T-cell (primary cell): ENCODE measurements around the gene MT1B. TPM values are rescaled to one million over a fixed set of nuclear protein-coding genes. Genes with fewer than 3 reads are reported as not detected.
"Not testable (repeated sequence)": the region's sequence is repeated elsewhere in the genome, so short reads cannot be mapped to it uniquely, and the experiment has no call there.

Experiments
- ATAC-seq, 4 experiments: fragments of 200-7000 bp in 3 of 4; fragments of 150-1000 bp in 1 of 4; cut with Tn5 transposase; replicated peaks in 1 of 4; 1 replicate in 3 of 4; 2 replicates in 1 of 4; pipeline ENCODE4 v1.10.0; 2021; ENCODE audit warnings: moderate library complexity in 3 of 4, mild to moderate bottlenecking in 2 of 4, moderate number of reproducible peaks in 1 of 4
- CTCF ChIA-PET, 2 donors: fragments of 300-600 bp; sonication (Branson Sonifier 250); formaldehyde crosslinking; loops; one replicate each; lab custom pipeline; 2022; ENCODE audit warnings: antibody characterized with exemption in 2 of 2; lab: Charles Lee
- POLR2A ChIA-PET, 2 donors: fragments of 300-600 bp; sonication (Branson Sonifier 250); formaldehyde crosslinking; loops; one replicate each; lab custom pipeline; 2022; ENCODE audit warnings: antibody characterized with exemption in 2 of 2; lab: Charles Lee
- DNase-seq, 35 experiments: peaks; one replicate each; pipeline versions ENCODE4 v3.0.0 to v3.0.0-alpha.2; 2013 to 2023
- H3K27ac ChIP-seq: one replicate; pipeline ENCODE4 v1.5.1; 2013; ENCODE audit warnings: low read length
- H3K27me3 ChIP-seq, 2 experiments: replicated peaks in 1 of 2; 1 replicate in 1 of 2; 2 replicates in 1 of 2; pipeline versions ENCODE4 v1.6.1 to v1.7.0; 2013; ENCODE audit warnings: low read length in 1 of 2, mixed read lengths in 1 of 2; ENCODE audit not compliant: control insufficient read depth in 2 of 2, insufficient read depth in 2 of 2; ENCODE audit errors: extremely low read depth in 1 of 2
- H3K36me3 ChIP-seq, 2 donors: 1 replicate in 1 of 2; 2 replicates in 1 of 2; pipeline versions ENCODE4 v1.6.1 to v1.7.0; 2013; ENCODE audit warnings: low read length in 1 of 2; ENCODE audit not compliant: control insufficient read depth in 2 of 2, insufficient read depth in 1 of 2; ENCODE audit errors: extremely low read depth in 1 of 2
- H3K4me1 ChIP-seq, 2 experiments: 1 replicate in 1 of 2; 2 replicates in 1 of 2; pipeline versions ENCODE4 v1.6.1 to v1.7.0; 2013; ENCODE audit warnings: low read length in 2 of 2, mixed read lengths in 1 of 2; ENCODE audit not compliant: insufficient read depth in 2 of 2, control insufficient read depth in 1 of 2; ENCODE audit errors: extremely low read depth in 1 of 2
- H3K4me3 ChIP-seq, 2 donors: 1 replicate in 1 of 2; 2 replicates in 1 of 2; pipeline versions ENCODE4 v1.5.1 to v1.7.0; 2013; ENCODE audit warnings: mild to moderate bottlenecking in 2 of 2, low read length in 1 of 2, moderate library complexity in 1 of 2; ENCODE audit not compliant: control insufficient read depth in 1 of 2; ENCODE audit errors: extremely low read depth in 1 of 2
- H3K9me3 ChIP-seq: 2 replicates; pipeline ENCODE4 v1.7.0; 2013
- H3K27ac Mint-ChIP-seq, 2 donors: one replicate each; pipeline ENCODE4 v1.8.0; 2020 to 2021; ENCODE audit warnings: mild to moderate bottlenecking in 2 of 2, mixed read lengths in 2 of 2
- H3K27me3 Mint-ChIP-seq, 2 donors: one replicate each; pipeline ENCODE4 v1.8.0; 2021 to 2022; ENCODE audit warnings: mixed read lengths in 2 of 2
- H3K36me3 Mint-ChIP-seq: one replicate; pipeline ENCODE4 v1.8.0; 2021; ENCODE audit warnings: mixed read lengths
- H3K4me1 Mint-ChIP-seq, 3 donors: one replicate each; pipeline ENCODE4 v1.8.0; 2020 to 2022; ENCODE audit warnings: mixed read lengths in 3 of 3, mild to moderate bottlenecking in 1 of 3
- H3K4me3 Mint-ChIP-seq, 3 donors: one replicate each; pipeline ENCODE4 v1.8.0; 2020 to 2022; ENCODE audit warnings: mild to moderate bottlenecking in 3 of 3, mixed read lengths in 3 of 3, moderate library complexity in 3 of 3
- H3K9me3 Mint-ChIP-seq, 3 donors: one replicate each; pipeline ENCODE4 v1.8.0; 2020 to 2022; ENCODE audit warnings: mixed read lengths in 3 of 3
- WGBS: methylation state at CpG from one replicate; pipeline ENCODE4 v1.1.5; 2013; ENCODE audit warnings: missing lambda C conversion rate; ENCODE audit not compliant: insufficient coverage; 5-methylcytosine and 5-hydroxymethylcytosine counted together
- total RNA-seq, 35 experiments: library from RNA in 6 of 35; stranded (reverse) in 6 of 35; fragments of 120-200 nt in 1 of 35; gene quantifications; one replicate each; pipeline versions ENCODE4 v1.2.1 to v1.2.4 and lab custom pipeline; 2013 to 2026

MT1B gene
- total RNA-seq, 5 donors from 2014 or later (not counting 1 experiment from before 2014, with no cell fraction given): not detected

- Histone ChIP-seq H3K9me3 (no peaks in the 10 kb centered on the region), H3K36me3 (no peaks in the 10 kb centered on the region), H3K4me3 (no peak overlapping the region), H3K4me1 (peaks cover 0 to 30% of the 10 kb centered on the region in 2 experiments), H3K27ac (no peak overlapping the region), H3K27me3 (peaks cover 21 to 51% of the 10 kb centered on the region in 2 experiments)
- Mint-ChIP-seq H3K9me3 (no peaks in the 10 kb centered on the region), H3K27ac (peak overlapping the region in 1 of 2 donors; percentile 64), H3K36me3 (peaks cover 3% of the 10 kb centered on the region), H3K27me3 (peaks cover 22 to 54% of the 10 kb centered on the region in 2 donors), H3K4me3 (no peak overlapping the region), H3K4me1 (peaks cover 34 to 38% (median 37%) of the 10 kb centered on the region in 3 donors)
- ChIA-PET CTCF (interaction anchor here in 1 of 2 donors (0.6 kb wide), 1 partner anchor 50 kb away, joined by 7 read pairs; no protein-coding TSS in a partner anchor), POLR2A (no interaction called here)
- WGBS: no CpG with 5 or more reads among the region's 1 CpG
- no peak for DNase-seq
- ATAC-seq: no peak
Measured at GRCh38 chr16:56664506-56664905, 12.8 kb downstream of the MT1B start.

GRCh38 chr16:56665286-56666261 lies 13.9 kb downstream of the MT1B start:
- H3K4me3 Mint-ChIP-seq, H3K9me3 ChIP-seq, H3K4me3 ChIP-seq, H3K36me3 Mint-ChIP-seq, CTCF ChIA-PET, ATAC-seq, H3K27ac ChIP-seq, DNase-seq, H3K27ac Mint-ChIP-seq, H3K9me3 Mint-ChIP-seq, H3K36me3 ChIP-seq, POLR2A ChIA-PET: not testable (repeated sequence)
- Histone ChIP-seq H3K4me1 (peaks cover 0 to 36% of the 10 kb centered on the region in 2 experiments), H3K27me3 (peaks cover 24 to 62% of the 10 kb centered on the region in 2 experiments)
- WGBS: no CpG with 5 or more reads among the region's 8 CpGs
- H3K4me1 Mint-ChIP-seq: peaks cover 38 to 44% (median 40%) of the 10 kb centered on the region in 3 donors
- peaks cover 27 to 63% of the 10 kb centered on the region in 2 donors for H3K27me3 Mint-ChIP-seq

- no peak within 1 kb of the TSS for H3K27ac Mint-ChIP-seq
Measured at GRCh38 chr16:56667581-56668571, 16.2 kb downstream of the MT1B start, which contains the start of gene MT1G. Gene MT1G, minus strand, starts transcription at chr16:56668065. Its CDS starts 72 bp downstream, at chr16:56667993.

DNA sequence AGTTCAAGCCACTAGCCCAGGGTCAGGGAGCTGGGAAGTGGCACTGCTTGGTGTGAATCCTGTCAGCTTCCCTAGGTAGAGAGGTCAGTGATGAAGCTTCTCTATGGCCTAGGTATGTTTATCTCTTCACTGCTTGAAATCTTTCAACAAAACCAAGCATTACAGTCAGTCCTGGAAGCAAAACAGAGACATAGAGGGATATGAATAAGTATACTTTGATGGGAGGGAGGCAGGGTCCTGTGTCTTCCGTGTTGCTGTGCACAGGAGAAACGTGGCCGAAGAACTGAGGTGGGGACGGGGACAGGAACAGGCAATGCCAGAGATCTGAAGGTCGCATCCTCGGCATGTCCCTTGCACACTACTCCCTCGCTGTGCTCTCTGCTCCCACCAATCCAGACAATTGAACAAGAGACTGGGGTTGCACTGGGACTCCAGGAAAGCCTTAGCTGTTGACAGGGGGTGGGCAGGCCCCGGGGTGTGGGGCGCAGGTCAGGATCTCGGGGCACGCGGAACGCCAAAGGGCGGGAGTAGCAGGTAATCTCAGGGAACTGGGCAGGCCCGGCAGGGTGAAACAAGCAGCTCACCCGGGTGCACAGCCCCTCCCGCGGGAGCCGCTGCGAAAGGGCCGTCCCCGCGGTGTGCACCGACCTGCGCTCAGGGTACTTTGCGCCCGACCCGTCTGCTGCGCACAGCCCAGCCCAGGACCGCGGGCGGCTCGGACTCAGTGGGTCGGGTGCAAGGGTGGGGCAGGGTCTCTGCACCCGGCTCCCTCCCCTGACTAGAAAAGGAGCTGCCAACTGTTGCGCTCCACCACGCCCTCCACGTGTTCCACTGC lies 17.5 kb downstream of the MT1B start, which contains the start of gene MT1H:
Gene MT1H, plus strand, starts transcription at position 810 of the 835 bp plus-strand sequence. CDS start 71 bp downstream, outside the sequence.
- ChIA-PET CTCF (interaction anchor here (0.6 kb wide), 2 partner anchors 73 to 1957 kb away, joined by 3 to 9 read pairs; no protein-coding TSS in a partner anchor), POLR2A (interaction anchor here in 1 of 2 donors (0.7 kb wide), 1 partner anchor 11 kb away, joined by 3 read pairs; no protein-coding TSS in a partner anchor)
- H3K27me3 Mint-ChIP-seq: peaks cover 38 to 75% of the 10 kb centered on the region in 2 donors
- H3K4me3 Mint-ChIP-seq: peak within 1 kb of the TSS in 1 of 3 donors; percentile 65
- no peak within 1 kb of the TSS for H3K27ac Mint-ChIP-seq
- peak in 3 of 4 experiments; percentile 28 to 40 (median 36) for ATAC-seq
- Histone ChIP-seq H3K4me3 (no peak within 1 kb of the TSS), H3K27me3 (peaks cover 27 to 56% of the 10 kb centered on the region in 2 experiments), H3K4me1 (peaks cover 0 to 21% of the 10 kb centered on the region in 2 experiments), H3K27ac (no peak within 1 kb of the TSS), H3K36me3 (no peaks in the 10 kb centered on the region), H3K9me3 (no peaks in the 10 kb centered on the region)
- DNase-seq: peak in 1 of 35 experiments; percentile 14
- peaks cover 17 to 27% (median 20%) of the 10 kb centered on the region in 3 donors for H3K4me1 Mint-ChIP-seq
- H3K36me3 Mint-ChIP-seq: peaks cover 3% of the 10 kb centered on the region
- WGBS: 16% methylated on average over 35 of the region's 38 CpGs
- no peaks in the 10 kb centered on the region for H3K9me3 Mint-ChIP-seq

More at GRCh38 chr16:56667581-56668571, 16.2 kb downstream of the MT1B start, which contains the start of gene MT1G:
- DNase-seq (peak in 2 of 35 experiments; percentile 19 to 38), ATAC-seq (peak; percentile 30 to 74 (median 60))
- 20% methylated on average over 37 of the region's 46 CpGs for whole genome bisulfite sequencing
- Mint-ChIP-seq H3K36me3 (peaks cover 3% of the 10 kb centered on the region), H3K9me3 (no peaks in the 10 kb centered on the region), H3K4me3 (peak within 1 kb of the TSS in 2 of 3 donors; percentile 6 to 65), H3K27me3 (peaks cover 40 to 77% of the 10 kb centered on the region in 2 donors), H3K4me1 (peaks cover 23 to 30% (median 28%) of the 10 kb centered on the region in 3 donors)
- H3K27me3 ChIP-seq: peaks cover 25 to 62% of the 10 kb centered on the region in 2 experiments
- POLR2A ChIA-PET: interaction anchor here in 1 of 2 donors (0.6 kb wide), 1 partner anchor 14 kb away, joined by 7 read pairs; no protein-coding TSS in a partner anchor
- CTCF ChIA-PET: no interaction called here
- no peaks in the 10 kb centered on the region for H3K36me3 ChIP-seq
- peaks cover 0 to 26% of the 10 kb centered on the region in 2 experiments for H3K4me1 ChIP-seq
- H3K27ac ChIP-seq: no peak within 1 kb of the TSS
- H3K9me3 ChIP-seq: no peaks in the 10 kb centered on the region
- H3K4me3 ChIP-seq: no peak within 1 kb of the TSS

- ChIA-PET POLR2A (no interaction called here), CTCF (interaction anchor here in 1 of 2 donors (0.6 kb wide), 1 partner anchor 74 kb away, joined by 3 read pairs; no protein-coding TSS in a partner anchor)
- Mint-ChIP-seq H3K27me3 (peaks cover 37 to 75% of the 10 kb centered on the region in 2 donors), H3K36me3 (no peaks in the 10 kb centered on the region), H3K27ac (no peak overlapping the region), H3K4me1 (peaks cover 18 to 29% (median 23%) of the 10 kb centered on the region in 3 donors), H3K9me3 (no peaks in the 10 kb centered on the region), H3K4me3 (peak overlapping the region in 1 of 3 donors; percentile 41)
- Histone ChIP-seq H3K27me3 (peaks cover 22 to 53% of the 10 kb centered on the region in 2 experiments), H3K4me1 (peaks cover 0 to 21% of the 10 kb centered on the region in 2 experiments), H3K9me3 (no peaks in the 10 kb centered on the region), H3K4me3 (no peak overlapping the region), H3K36me3 (no peaks in the 10 kb centered on the region), H3K27ac (no peak overlapping the region)
- ATAC-seq (no peak), DNase-seq (no peak)
- 49% methylated on average over 9 of the region's 19 CpGs for WGBS
Measured at GRCh38 chr16:56669840-56670619, 18.3 kb downstream of the MT1B start.
